DOHH2 (cell line): Measurements from ENCODE around the gene CDT1.

Experiments used
- H3F3A ChIP-seq: fragments of 200-600 bp; sonication (generic), shearing (Covaris generic); 2 replicates; pipeline ENCODE4 v1.6.0; 2016; ENCODE audit warnings: antibody characterized with exemption, mild to moderate bottlenecking; ENCODE audit not compliant: control insufficient read depth, insufficient read depth
- H3K27ac ChIP-seq: fragments of 200-600 bp; sonication (generic); 2 replicates; pipeline ENCODE4 v1.5.1; 2014; ENCODE audit warnings: low read depth, mild to moderate bottlenecking, low read length, moderate library complexity
- H3K27me3 ChIP-seq: fragments of 200-600 bp; sonication (generic); 2 replicates; pipeline ENCODE4 v1.6.1; 2014; ENCODE audit warnings: mild to moderate bottlenecking, low read length, mixed read lengths; ENCODE audit not compliant: control insufficient read depth
- H3K36me3 ChIP-seq: fragments of 200-600 bp; sonication (generic); 2 replicates; pipeline ENCODE4 v1.6.1; 2014; ENCODE audit warnings: mild to moderate bottlenecking, low read length, moderate library complexity, mixed read lengths; ENCODE audit not compliant: control insufficient read depth
- H3K4me1 ChIP-seq: fragments of 200-600 bp; sonication (generic); 2 replicates; pipeline ENCODE4 v1.6.1; 2014; ENCODE audit warnings: mild to moderate bottlenecking, low read length, mixed read lengths; ENCODE audit not compliant: control insufficient read depth
- H3K4me2 ChIP-seq: fragments of 200-600 bp; sonication (generic); 2 replicates; pipeline ENCODE4 v1.6.0; 2014; ENCODE audit warnings: mild to moderate bottlenecking, low read length, moderate library complexity
- H3K4me3 ChIP-seq: fragments of 200-600 bp; sonication (generic); 2 replicates; pipeline ENCODE4 v1.5.1; 2014; ENCODE audit warnings: mild to moderate bottlenecking, low read length, mixed read lengths
- H3K79me2 ChIP-seq: fragments of 200-600 bp; sonication (generic); 2 replicates; pipeline ENCODE4 v1.6.1; 2014; ENCODE audit warnings: mild to moderate bottlenecking, low read length, mixed read lengths; ENCODE audit not compliant: control insufficient read depth
- H3K9me2 ChIP-seq: fragments of 200-600 bp; sonication (generic); replicated peaks from 2 replicates; pipeline ENCODE4 v1.6.1; 2014; ENCODE audit warnings: mild to moderate bottlenecking, low read length, mixed read lengths; ENCODE audit not compliant: control insufficient read depth
- H3K9me3 ChIP-seq: fragments of 200-600 bp; sonication (generic); 2 replicates; pipeline ENCODE4 v1.6.1; 2014; ENCODE audit warnings: antibody characterized with exemption, low read length, mixed read lengths; ENCODE audit not compliant: control insufficient read depth, insufficient read depth
- H4K20me1 ChIP-seq: fragments of 200-600 bp; sonication (generic); 2 replicates; pipeline ENCODE4 v1.6.0; 2014; ENCODE audit warnings: low read depth, mild to moderate bottlenecking, antibody characterized with exemption, low read length, moderate library complexity; ENCODE audit not compliant: control insufficient read depth, insufficient read depth
- EZH2phosphoT487 ChIP-seq: fragments of 200-600 bp; sonication (generic); IDR thresholded peaks from 2 replicates; pipeline ENCODE4 v1.6.1; 2017; ENCODE audit warnings: borderline replicate concordance, mild to moderate bottlenecking, antibody characterized with exemption, low read length, moderate library complexity, mixed read lengths
- TF ChIP-seq, protein P1 (sequence below): fragments of 200-600 bp; sonication (generic); IDR thresholded peaks from one replicate; pipeline ENCODE4 v1.5.1; 2014; ENCODE audit warnings: antibody characterized with exemption, mild to moderate bottlenecking, low read depth, low read length; ENCODE audit not compliant: poor library complexity, severe bottlenecking

The CDT1 gene

GRCh38 chr16:88826070-88826840 lies 22.7 kb downstream of the CDT1 start:
- H3K79me2 ChIP-seq, result no peaks in the 10 kb centered on the region
- no peak for TF ChIP-seq EZH2phosphoT487
- TF ChIP-seq, protein P1, sequence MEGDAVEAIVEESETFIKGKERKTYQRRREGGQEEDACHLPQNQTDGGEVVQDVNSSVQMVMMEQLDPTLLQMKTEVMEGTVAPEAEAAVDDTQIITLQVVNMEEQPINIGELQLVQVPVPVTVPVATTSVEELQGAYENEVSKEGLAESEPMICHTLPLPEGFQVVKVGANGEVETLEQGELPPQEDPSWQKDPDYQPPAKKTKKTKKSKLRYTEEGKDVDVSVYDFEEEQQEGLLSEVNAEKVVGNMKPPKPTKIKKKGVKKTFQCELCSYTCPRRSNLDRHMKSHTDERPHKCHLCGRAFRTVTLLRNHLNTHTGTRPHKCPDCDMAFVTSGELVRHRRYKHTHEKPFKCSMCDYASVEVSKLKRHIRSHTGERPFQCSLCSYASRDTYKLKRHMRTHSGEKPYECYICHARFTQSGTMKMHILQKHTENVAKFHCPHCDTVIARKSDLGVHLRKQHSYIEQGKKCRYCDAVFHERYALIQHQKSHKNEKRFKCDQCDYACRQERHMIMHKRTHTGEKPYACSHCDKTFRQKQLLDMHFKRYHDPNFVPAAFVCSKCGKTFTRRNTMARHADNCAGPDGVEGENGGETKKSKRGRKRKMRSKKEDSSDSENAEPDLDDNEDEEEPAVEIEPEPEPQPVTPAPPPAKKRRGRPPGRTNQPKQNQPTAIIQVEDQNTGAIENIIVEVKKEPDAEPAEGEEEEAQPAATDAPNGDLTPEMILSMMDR, result no peak

GRCh38 chr16:88827727-88828126 lies 24.1 kb downstream of the CDT1 start:
- Histone ChIP-seq H3K9me3 (no peaks in the 10 kb centered on the region), H3K27ac (no peak overlapping the region), H3K4me3 (no peak overlapping the region), H3F3A (no peaks in the 10 kb centered on the region), H3K27me3 (no peaks in the 10 kb centered on the region), H3K36me3 (no peaks in the 10 kb centered on the region), H3K9me2 (no peaks in the 10 kb centered on the region), H3K4me1 (no peaks in the 10 kb centered on the region), H3K79me2 (no peaks in the 10 kb centered on the region), H4K20me1 (no peaks in the 10 kb centered on the region), H3K4me2 (no peak overlapping the region)
- TF ChIP-seq, protein P1, result no peak

More at GRCh38 chr16:88826070-88826840, 22.7 kb downstream of the CDT1 start:
- H3K9me3 ChIP-seq, result no peaks in the 10 kb centered on the region
- no peaks in the 10 kb centered on the region for H3K9me2 ChIP-seq
- no peak overlapping the region for H3K27ac ChIP-seq
- no peaks in the 10 kb centered on the region for H3K27me3 ChIP-seq
- no peaks in the 10 kb centered on the region for H3F3A ChIP-seq
- no peaks in the 10 kb centered on the region for H3K36me3 ChIP-seq
- H3K4me1 ChIP-seq, result no peaks in the 10 kb centered on the region
- H3K4me2 ChIP-seq, result no peak overlapping the region
- H3K4me3 ChIP-seq, result no peak overlapping the region
- no peaks in the 10 kb centered on the region for H4K20me1 ChIP-seq

GRCh38 chr16:88828711-88829110 lies 25.1 kb downstream of the CDT1 start:
- peaks cover 8% of the 10 kb centered on the region for H3K4me1 ChIP-seq
- TF ChIP-seq EZH2phosphoT487, result no peak
- TF ChIP-seq, protein P1, result no peak

More at GRCh38 chr16:88828711-88829110, 25.1 kb downstream of the CDT1 start:
- H3K4me3 ChIP-seq, result no peak overlapping the region
- no peaks in the 10 kb centered on the region for H3K9me2 ChIP-seq
- no peaks in the 10 kb centered on the region for H3K79me2 ChIP-seq
- H3K27ac ChIP-seq, result no peak overlapping the region
- no peaks in the 10 kb centered on the region for H3K36me3 ChIP-seq
- no peaks in the 10 kb centered on the region for H3F3A ChIP-seq
- no peaks in the 10 kb centered on the region for H3K27me3 ChIP-seq
- H3K4me2 ChIP-seq, result no peak overlapping the region
- H3K9me3 ChIP-seq, result no peaks in the 10 kb centered on the region
- no peaks in the 10 kb centered on the region for H4K20me1 ChIP-seq
